SK-MEL-5 (cell line): ENCODE measurements around the gene MUSTN1. TPM values are rescaled to one million over a fixed set of nuclear protein-coding genes. Genes with fewer than 3 reads are reported as not detected.
A peak's percentile ranks its signal among the peaks of the same experiment; 100 is the strongest.

ENCODE experiments used
- DNase-seq: peaks from one replicate; pipeline ENCODE4 v3.0.0-alpha.2; 2016; ENCODE audit warnings: low read depth, low spot score
- in situ Hi-C: cut with HindIII; loops from 2 replicates; pipeline ENCODE4 v1.10.0; 2016; ENCODE audit warnings: low sequenced_read_pairs, high pct_unique_total_duplicates, low pct_unique_long_range_greater_than_20kb
- total RNA-seq: library from RNA; depleted of rRNA; stranded (reverse); fragments of >200 nt; shearing (Covaris generic); gene quantifications from 2 replicates; pipeline ENCODE4 v1.2.3, GENCODE V29; 2014

MUSTN1 gene
- total RNA-seq, 1 experiment from 2014 or later: not detected

DNA sequence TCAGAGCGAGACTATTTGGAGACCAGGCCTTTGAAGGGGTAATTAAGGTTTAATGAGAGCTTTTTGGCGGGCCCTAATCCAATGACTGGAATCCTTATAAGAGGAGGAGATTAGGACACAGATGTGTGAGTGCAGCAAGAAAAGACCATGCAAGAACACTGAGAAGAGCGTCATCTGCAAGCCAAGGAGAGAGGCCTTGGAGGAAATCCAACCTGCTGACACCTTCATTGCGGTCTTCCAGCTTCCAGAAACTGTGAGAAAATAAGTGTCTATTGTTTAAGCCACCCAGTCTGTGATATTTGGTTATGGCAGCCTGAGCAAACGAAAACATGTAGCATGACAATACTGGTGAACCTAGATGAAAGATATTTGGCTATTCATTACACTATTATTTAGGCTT lies 23.0 kb upstream of the MUSTN1 start:
- no peak for DNase-seq
- in situ Hi-C loops: no loop called here

DNA sequence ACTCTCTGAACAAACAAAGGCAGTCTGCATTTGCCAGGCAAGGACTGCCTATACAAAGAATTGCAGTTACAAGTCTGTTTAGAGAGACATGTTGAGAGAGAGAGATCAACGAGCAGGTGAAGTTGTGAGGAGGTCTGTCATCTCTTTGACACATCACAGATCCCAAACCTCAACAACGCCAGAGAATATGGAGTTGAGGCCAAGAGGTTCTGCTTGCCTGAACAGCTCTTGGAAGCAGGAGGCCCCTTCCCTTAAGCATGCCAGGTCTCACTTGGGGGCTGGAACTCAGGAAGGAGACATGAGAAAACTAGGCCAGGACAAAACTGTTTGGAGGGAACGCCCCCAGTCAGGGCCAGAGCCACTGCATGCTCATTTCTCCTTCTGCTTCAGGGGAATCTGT lies 22.3 kb upstream of the MUSTN1 start:
- in situ Hi-C loops: no loop called here
- DNase-seq: no peak

- no peak for DNase-seq
- in situ Hi-C loops: no loop called here
Measured at GRCh38 chr3:52856666-52857065, 21.8 kb upstream of the MUSTN1 start.

GRCh38 chr3:52854013-52854412 lies 19.2 kb upstream of the MUSTN1 start:
- in situ Hi-C loops: no loop called here
- no peak for DNase-seq

DNA sequence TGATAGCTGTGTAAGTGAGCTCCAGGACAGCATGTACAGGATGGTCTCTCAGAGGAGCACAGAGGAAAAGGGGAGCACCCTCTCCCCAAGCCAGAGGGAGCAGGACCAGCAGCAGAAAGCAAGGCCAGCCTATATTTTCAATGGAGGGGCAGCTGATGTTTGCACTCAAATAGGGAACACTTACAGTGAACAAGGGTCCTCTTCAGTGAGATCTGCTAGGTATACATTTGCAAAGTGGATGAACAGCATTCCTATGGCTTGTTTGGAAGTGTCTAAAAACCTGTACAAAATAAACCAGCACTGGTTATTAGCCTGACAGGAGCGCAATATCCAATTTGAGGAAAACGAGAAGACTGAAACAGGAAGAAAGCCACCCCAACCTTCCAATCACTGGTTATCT lies 17.6 kb upstream of the MUSTN1 start:
- in situ Hi-C loops: no loop called here
- DNase-seq: no peak

DNA sequence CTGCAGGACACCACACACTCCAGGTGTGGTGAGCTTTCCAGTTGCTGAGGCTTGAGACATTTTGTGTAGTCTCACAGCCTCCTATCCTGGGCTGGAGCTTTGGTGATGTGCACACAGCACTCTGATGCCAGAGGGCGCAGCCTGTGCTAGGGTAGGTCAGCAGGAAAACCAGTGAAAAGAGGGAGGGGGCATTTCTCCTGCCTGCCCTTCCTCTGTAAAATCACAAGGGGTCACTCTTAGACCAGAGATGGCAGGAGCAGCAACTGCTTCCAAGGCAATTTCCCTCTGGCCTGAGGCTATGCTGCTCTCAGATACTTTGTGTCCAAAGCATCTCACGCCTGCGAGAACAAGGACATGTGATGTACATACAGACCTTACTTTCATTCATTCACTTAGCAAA lies 16.5 kb upstream of the MUSTN1 start:
- in situ Hi-C loops: no loop called here
- peak; percentile 85 for DNase-seq

- no peak for DNase-seq
- in situ Hi-C loops: no loop called here
Measured at GRCh38 chr3:52849656-52850055, 14.8 kb upstream of the MUSTN1 start.

- DNase-seq: no peak
- in situ Hi-C loops: no loop called here
Measured at GRCh38 chr3:52848617-52849016, 13.8 kb upstream of the MUSTN1 start.

DNA sequence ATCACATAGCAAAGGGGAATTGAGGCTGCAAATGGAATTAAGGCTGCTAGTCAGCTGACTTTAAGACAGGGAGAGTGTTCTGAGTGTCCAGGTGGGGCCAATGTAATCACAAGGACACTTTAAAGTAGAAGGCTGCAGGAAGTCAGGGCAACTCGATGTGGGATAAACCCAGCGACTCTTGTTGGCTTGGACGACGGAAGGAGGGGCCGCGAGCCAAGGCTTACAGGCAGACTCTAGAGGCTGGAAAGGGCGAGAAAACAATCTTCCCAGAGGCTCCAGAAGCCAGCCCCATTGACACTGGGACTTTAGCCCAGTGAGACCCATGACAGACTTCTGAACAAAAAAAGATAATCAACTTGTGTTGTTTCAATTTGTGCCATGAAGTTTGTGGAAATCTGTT lies 12.9 kb upstream of the MUSTN1 start:
- in situ Hi-C loops: no loop called here
- no peak for DNase-seq

GRCh38 chr3:52847241-52847640 lies 12.4 kb upstream of the MUSTN1 start:
- no peak for DNase-seq
- in situ Hi-C loops: no loop called here

DNA sequence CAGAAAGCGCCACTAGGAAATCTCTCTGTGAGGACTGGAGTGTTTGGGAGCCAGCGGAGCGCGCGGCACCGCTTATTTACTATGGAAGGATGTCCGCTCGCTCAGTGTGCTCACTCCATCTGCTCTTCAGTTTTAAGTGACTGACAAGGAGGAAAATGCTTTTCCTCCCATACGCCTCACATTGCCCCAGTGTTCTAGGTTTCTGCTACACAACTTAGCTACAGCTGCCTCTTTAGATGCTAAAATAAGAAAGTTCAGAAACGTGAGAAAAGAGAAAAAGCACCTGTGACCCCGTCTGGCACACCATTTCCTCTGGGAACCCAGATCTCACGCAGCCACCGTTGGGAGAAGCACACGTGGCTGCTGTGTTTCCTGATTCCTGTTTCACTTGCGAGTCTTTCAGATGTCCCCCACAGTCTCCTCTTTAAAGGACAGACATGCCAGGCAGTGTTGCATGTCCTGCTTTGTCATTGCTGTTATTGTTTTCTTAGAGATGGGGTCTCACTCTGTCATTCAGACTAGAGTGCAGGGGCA lies 11.7 kb upstream of the MUSTN1 start:
- DNase-seq: no peak
- in situ Hi-C loops: no loop called here

DNA sequence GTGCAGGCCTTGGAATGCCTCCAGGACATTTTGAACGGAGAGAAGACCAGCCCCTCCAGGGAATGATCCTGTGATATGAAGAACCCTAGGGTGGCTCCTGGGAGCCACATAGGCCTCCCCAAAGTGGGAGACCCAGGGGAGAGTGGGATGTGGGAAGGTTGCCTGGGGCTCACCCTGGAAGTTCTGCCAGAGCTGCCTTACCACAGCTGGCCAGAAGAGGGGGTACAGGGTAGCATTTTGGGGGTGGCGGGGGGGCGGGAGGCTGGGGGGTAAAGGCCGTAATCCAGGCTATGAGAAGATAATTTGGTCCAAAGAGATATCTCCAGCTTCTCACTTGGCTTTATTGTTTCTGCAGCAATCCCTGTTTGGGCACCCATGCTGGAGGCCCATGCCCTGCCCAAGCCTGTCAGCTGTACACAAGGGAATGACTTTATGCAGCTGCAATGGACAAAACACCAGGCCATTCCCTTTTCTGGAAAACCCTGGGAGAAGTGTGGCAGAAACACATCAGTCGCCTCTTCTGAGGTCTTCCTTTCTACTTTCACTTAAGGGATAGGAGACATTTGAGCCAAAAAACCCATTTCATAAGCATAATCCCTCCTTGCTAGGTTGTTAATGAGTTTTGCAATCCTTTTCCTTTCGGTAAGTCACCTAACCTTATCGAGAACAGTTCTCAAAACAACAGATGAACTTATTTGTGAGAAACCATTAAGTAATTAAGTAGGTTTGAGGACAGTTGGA lies 11.0 kb upstream of the MUSTN1 start:
- in situ Hi-C loops: no loop called here
- DNase-seq: no peak

- no peak for DNase-seq
- in situ Hi-C loops: no loop called here
Measured at GRCh38 chr3:52845157-52845556, 10.3 kb upstream of the MUSTN1 start.

- in situ Hi-C loops: no loop called here
- no peak for DNase-seq
Measured at GRCh38 chr3:52844290-52844975, 9.6 kb upstream of the MUSTN1 start.

GRCh38 chr3:52843881-52844280 lies 9.1 kb upstream of the MUSTN1 start:
- no peak for DNase-seq
- in situ Hi-C loops: no loop called here

DNA sequence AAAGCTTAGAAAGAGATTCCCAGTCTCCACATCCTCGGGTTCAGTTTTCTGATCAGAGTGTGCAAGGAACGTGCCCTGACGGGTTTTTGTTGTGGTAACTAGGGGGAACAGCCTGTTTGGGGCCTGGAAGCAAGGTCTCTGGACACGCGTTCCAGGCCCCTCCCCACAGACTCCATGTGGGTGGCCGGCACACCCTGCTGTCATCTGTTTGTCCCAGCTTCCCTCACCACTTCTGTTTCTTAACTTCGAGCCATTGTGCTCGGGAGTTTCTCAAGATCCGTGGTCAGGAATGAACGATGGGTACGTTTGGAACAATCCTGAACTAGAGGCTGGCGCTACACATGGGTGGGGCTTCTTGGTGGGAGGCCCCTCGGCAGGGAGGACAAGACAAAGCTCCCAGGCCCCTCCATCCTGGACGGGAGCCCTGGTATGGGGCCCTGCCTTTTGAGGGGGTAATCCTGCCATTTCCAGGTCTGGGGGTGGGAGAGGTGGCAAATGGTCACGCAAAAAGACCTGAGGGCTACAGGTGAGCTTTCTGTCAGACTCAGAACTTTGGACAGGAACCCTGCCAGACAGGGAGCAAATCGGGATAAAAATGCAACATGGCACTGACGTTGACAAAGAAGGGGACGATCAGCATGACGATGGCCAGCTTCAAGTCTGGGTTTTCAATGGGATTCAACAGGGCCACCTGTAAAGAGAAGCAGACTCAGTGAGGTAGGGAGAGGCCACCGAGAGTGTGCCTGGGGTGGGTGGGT lies 8.5 kb upstream of the MUSTN1 start:
- DNase-seq: no peak
- in situ Hi-C loops: no loop called here

GRCh38 chr3:52842424-52842823 lies 7.6 kb upstream of the MUSTN1 start:
- in situ Hi-C loops: no loop called here
- no peak for DNase-seq

- DNase-seq: no peak
- in situ Hi-C loops: no loop called here
Measured at GRCh38 chr3:52841981-52842340, 7.1 kb upstream of the MUSTN1 start.
